Heart left ventricle (tissue), 16 donors: ENCODE measurements around the gene RAB2B. TPM values are rescaled to one million over a fixed set of nuclear protein-coding genes. Genes with fewer than 3 reads are reported as not detected.

ENCODE experiments used
- ATAC-seq, 4 donors: fragments of 200-7000 bp; cut with Tn5 transposase; one replicate each; pipeline ENCODE4 v1.9.1; 2020 to 2022; ENCODE audit warnings: moderate library complexity in 4 of 4, mild to moderate bottlenecking in 3 of 4, moderate number of reproducible peaks in 1 of 4
- DNase-seq, 5 donors: peaks; one replicate each; pipeline ENCODE4 v3.0.0-alpha.2; 2020
- H3K27ac ChIP-seq, 12 donors: fragments of 200-600 bp; sonication (generic) in 4 of 12; one replicate each; pipeline versions ENCODE4 v1.5.0 to v1.8.0; 2016 to 2022; ENCODE audit warnings: mild to moderate bottlenecking in 2 of 12
- H3K27me3 ChIP-seq, 9 donors: fragments of 200-600 bp; sonication (generic) in 2 of 9; one replicate each; pipeline versions ENCODE4 v1.5.1 to v1.8.0; 2016 to 2022; ENCODE audit warnings: mild to moderate bottlenecking in 3 of 9
- H3K36me3 ChIP-seq, 9 donors: fragments of 200-600 bp; sonication (generic) in 2 of 9; one replicate each; pipeline versions ENCODE4 v1.5.0 to v1.8.0; 2018 to 2022; ENCODE audit warnings: mild to moderate bottlenecking in 2 of 9
- H3K4me1 ChIP-seq, 12 donors: fragments of 200-600 bp; sonication (generic) in 4 of 12; one replicate each; pipeline versions ENCODE4 v1.5.0 to v1.8.0; 2016 to 2022; ENCODE audit warnings: mild to moderate bottlenecking in 3 of 12
- H3K4me3 ChIP-seq, 12 donors: fragments of 200-600 bp; sonication (generic) in 4 of 12; one replicate each; pipeline versions ENCODE4 v1.5.0 to v1.8.0; 2017 to 2022; ENCODE audit warnings: mild to moderate bottlenecking in 9 of 12, moderate library complexity in 4 of 12
- H3K9me3 ChIP-seq, 12 donors: fragments of 200-600 bp; sonication (generic) in 4 of 12; one replicate each; pipeline versions ENCODE4 v1.5.0 to v1.8.0; 2016 to 2022; ENCODE audit warnings: mild to moderate bottlenecking in 1 of 12
- CTCF ChIP-seq, 12 donors: fragments of 200-600 bp; sonication (generic) in 4 of 12; IDR thresholded peaks; one replicate each; pipeline versions ENCODE4 v1.5.0 to v1.8.0; 2018 to 2022; ENCODE audit warnings: antibody characterized with exemption in 12 of 12, mild to moderate bottlenecking in 5 of 12
- POLR2A ChIP-seq, 2 donors: fragments of 450-650 bp; IDR thresholded peaks; one replicate each; pipeline ENCODE4 v1.6.1; 2017; ENCODE audit warnings: antibody characterized with exemption in 2 of 2, mild to moderate bottlenecking in 2 of 2, moderate library complexity in 2 of 2
- WGBS, 4 donors: extraction: QIAGEN DNeasy Blood & Tissue Kit in 2 of 4; methylation state at CpG; one replicate each; pipeline versions ENCODE4 v1.1.5 to v1.1.7; 2013 to 2018; 5-methylcytosine and 5-hydroxymethylcytosine counted together
- intact Hi-C, 10 donors: fragments of 100-400 bp; cut with DNase I; formaldehyde crosslinking; loops; one replicate each; pipeline versions ENCODE4 v1.11.1 to v1.14.2; 2022
- polyA plus RNA-seq, 2 donors: library from polyadenylated mRNA; stranded (reverse); fragments of 200-250 nt; gene quantifications; one replicate each; pipeline ENCODE4 v1.2.3, GENCODE V29; 2013
- total RNA-seq, 9 donors: library from RNA; depleted of rRNA in 2 of 9; stranded (reverse); fragments of >200 nt in 2 of 9; fragmentation: NEBNext Ultra II Directional in 3 of 9; extraction: Animal tissue kit (Norgen Biotek cat#: 25700) in 3 of 9; gene quantifications; one replicate each; pipeline versions ENCODE4 v1.1.0 to v1.2.4, GENCODE V29; 2016 to 2023
- donor health status: ischemic (EF 13 %, LVEDD 7.1; RV severe dilation, severe dysfunction).
- donor health status: healthy with polysubstance abuse.
- donor health status: DM: no; HTN: yes; CAD: no.
- donor health status: DM: no; HTN: no; CAD: no.
- donor health status: ischemic (EF 25% LVEDD 6.9; RV normal size, moderate dysfunction).
- donor health status: ischemic (EF 25% LVEDD 5.7; RV mildly dilated, moderate dysfunction).
- donor health status: healthy.
- donor health status: DM: yes; HTN: yes; CAD: no.
- donor health status: ischemic (EF 35%, LVEDD 5.7; RV mildly dilated, moderate dysfunction).
- donor health status: nonischemic (EF 11% LVEDD 7.7; RV severe dilation, severe dysfunction).
- donor health status: DM: yes; HTN: yes; CAD: no.
- donor health status: PGD.
- donor health status: ischemic (EF 29% LVEDD 5.4; RV normal size, mild dysfunction).
- donor health status: nonischemic (EF 23%, LVEDD 6.1; RV moderate dilation, normal function).

The RAB2B gene
- total and polyA plus RNA-seq, 11 donors = 7.0 to 24.5 (median 16.9) TPM

- H3K4me3 ChIP-seq = no peak overlapping the region
- intact Hi-C loops = loop anchor here in 2 of 10 donors (5.0 to 10.0 kb wide), 2 partner anchors 53 to 56 kb away; no protein-coding TSS in a partner anchor
- TF ChIP-seq CTCF (IDR thresholded peaks at IDR 0.05) (no peak), POLR2A (IDR thresholded peaks at IDR 0.05) (no peak)
- DNase-seq = no peak
- peaks cover 0 to 83% (median 72%) of the 10 kb centered on the region in 9 donors for H3K36me3 ChIP-seq
- no peaks in the 10 kb centered on the region for H3K9me3 ChIP-seq
- no peak for ATAC-seq
- H3K27me3 ChIP-seq = no peaks in the 10 kb centered on the region
- H3K27ac ChIP-seq = no peak overlapping the region
- WGBS, 4 donors = 90 to 92% (median 91%) methylated on average over 5 of the region's 5 CpGs
- H3K4me1 ChIP-seq = peaks cover 0 to 10% (median 0%) of the 10 kb centered on the region in 12 donors
Measured at GRCh38 chr14:21501568-21501967, 24.8 kb upstream of the RAB2B start.

- H3K27me3 ChIP-seq = no peaks in the 10 kb centered on the region
- WGBS, 4 donors = 66 to 70% (median 68%) methylated on average over 5 of the region's 5 CpGs
- no peak for TF ChIP-seq POLR2A (IDR thresholded peaks at IDR 0.05)
- TF ChIP-seq CTCF (IDR thresholded peaks at IDR 0.05) = peak in 10 of 12 donors; percentile 19 to 59 (median 44)
- DNase-seq (no peak), ATAC-seq (peak in 1 of 4 donors; percentile 30)
- H3K36me3 ChIP-seq = peaks cover 0 to 100% (median 98%) of the 10 kb centered on the region in 9 donors
- intact Hi-C loops = loop anchor here in 5 of 10 donors (2.0 to 5.0 kb wide), 2 partner anchors 58 kb away; no protein-coding TSS in a partner anchor
- H3K4me1 ChIP-seq = no peaks in the 10 kb centered on the region
- H3K27ac ChIP-seq = no peak overlapping the region
- H3K4me3 ChIP-seq = no peak overlapping the region
- H3K9me3 ChIP-seq = no peaks in the 10 kb centered on the region
Measured at GRCh38 chr14:21498540-21499526, 22.1 kb upstream of the RAB2B start.

- intact Hi-C loops = loop anchor here in 3 of 10 donors (5.0 kb wide), 1 partner anchor 61 kb away; no protein-coding TSS in a partner anchor
- WGBS, 4 donors = 87 to 92% (median 90%) methylated on average over 2 of the region's 2 CpGs
- peaks cover 0 to 100% (median 98%) of the 10 kb centered on the region in 9 donors for H3K36me3 ChIP-seq
- no peak overlapping the region for H3K4me3 ChIP-seq
- peak in 1 of 4 donors; percentile 47 for ATAC-seq
- no peaks in the 10 kb centered on the region for H3K4me1 ChIP-seq
- no peaks in the 10 kb centered on the region for H3K27me3 ChIP-seq
- no peaks in the 10 kb centered on the region for H3K9me3 ChIP-seq
- no peak for TF ChIP-seq CTCF (IDR thresholded peaks at IDR 0.05)
- TF ChIP-seq POLR2A (IDR thresholded peaks at IDR 0.05) = no peak
- H3K27ac ChIP-seq = no peak overlapping the region
- DNase-seq = no peak
Measured at GRCh38 chr14:21496453-21496852, 19.7 kb upstream of the RAB2B start.
